GM21390 (cell line): ENCODE measurements around the gene LDLRAD3.

Experiments
- ATAC-seq: cut with Tn5 transposase; IDR thresholded peaks from one replicate; pipeline ENCODE4 v1.9.1; 2021; ENCODE audit not compliant: unreplicated experiment

LDLRAD3 gene

GRCh38 chr11:36229091-36229705 is 285.3 kb downstream of the LDLRAD3 start:
- no peak for ATAC-seq

GRCh38 chr11:36230779-36231699 is 287.2 kb downstream of the LDLRAD3 start:
- no peak for ATAC-seq

GRCh38 chr11:36233204-36233603 is 289.3 kb downstream of the LDLRAD3 start:
- no peak for ATAC-seq

- ATAC-seq = no peak
Observed at GRCh38 chr11:36234825-36235224, 291.0 kb downstream of the LDLRAD3 start.

GRCh38 chr11:36235750-36236149 is 291.9 kb downstream of the LDLRAD3 start:
- no peak for ATAC-seq

GRCh38 chr11:36237391-36237790 is 293.5 kb downstream of the LDLRAD3 start:
- no peak for ATAC-seq

GRCh38 chr11:36238036-36238631 is 294.3 kb downstream of the LDLRAD3 start:
- no peak for ATAC-seq

GRCh38 chr11:36238881-36239280 is 295.0 kb downstream of the LDLRAD3 start:
- no peak for ATAC-seq

- ATAC-seq = no peak
Observed at GRCh38 chr11:36239636-36240035, 295.8 kb downstream of the LDLRAD3 start.

- no peak for ATAC-seq
Observed at GRCh38 chr11:36240173-36240572, 296.3 kb downstream of the LDLRAD3 start.

- no peak for ATAC-seq
Observed at GRCh38 chr11:36240801-36241200, 296.9 kb downstream of the LDLRAD3 start.

GRCh38 chr11:36241497-36241896 is 297.6 kb downstream of the LDLRAD3 start:
- no peak for ATAC-seq

- ATAC-seq = no peak
Observed at GRCh38 chr11:36243641-36244040, 299.8 kb downstream of the LDLRAD3 start.

GRCh38 chr11:36247493-36247892 is 303.6 kb downstream of the LDLRAD3 start:
- ATAC-seq = no peak

- ATAC-seq = no peak
Observed at GRCh38 chr11:36248436-36248835, 304.6 kb downstream of the LDLRAD3 start.

GRCh38 chr11:36249246-36249645 is 305.4 kb downstream of the LDLRAD3 start:
- no peak for ATAC-seq

GRCh38 chr11:36251823-36252222 is 308.0 kb downstream of the LDLRAD3 start:
- ATAC-seq = no peak

GRCh38 chr11:36253238-36253637 is 309.4 kb downstream of the LDLRAD3 start:
- ATAC-seq = no peak

GRCh38 chr11:36254713-36255112 is 310.9 kb downstream of the LDLRAD3 start:
- no peak for ATAC-seq

- no peak for ATAC-seq
Observed at GRCh38 chr11:36257351-36257750, 313.5 kb downstream of the LDLRAD3 start.

- ATAC-seq = no peak
Observed at GRCh38 chr11:36258730-36259360, 315.0 kb downstream of the LDLRAD3 start.
